Thyroid gland (tissue), 4 donors: Measurements from ENCODE around the gene SZRD1.

Experiments used
- CTCF ChIP-seq, 6 experiments: fragments of 200-600 bp in 3 of 6; fragments of 450-650 bp in 3 of 6; sonication (generic) in 3 of 6; IDR thresholded peaks; one replicate each; pipeline ENCODE4 v1.5.1; 2016 to 2019; ENCODE audit warnings: antibody characterized with exemption in 6 of 6, mild to moderate bottlenecking in 2 of 6, inconsistent platforms in 1 of 6, moderate library complexity in 1 of 6
- POLR2A ChIP-seq, 2 donors: fragments of 450-650 bp; IDR thresholded peaks; one replicate each; pipeline ENCODE4 v1.6.1; 2017; ENCODE audit warnings: antibody characterized with exemption in 2 of 2, mild to moderate bottlenecking in 2 of 2, moderate library complexity in 1 of 2

GRCh38 chr1:16354619-16355018 is 12.4 kb upstream of the SZRD1 start:
- TF ChIP-seq CTCF (IDR thresholded peaks at IDR 0.05), result no peak
- TF ChIP-seq POLR2A (IDR thresholded peaks at IDR 0.05), result no peak
